HG03571 (cell line): ENCODE measurements around the gene MYLK.

Source experiments
- ATAC-seq: cut with Tn5 transposase; IDR thresholded peaks from one replicate; pipeline ENCODE4 v1.9.1; 2021; ENCODE audit not compliant: unreplicated experiment

The MYLK gene

GRCh38 chr3:123832692-123833397 is 51.3 kb downstream of the MYLK start:
- ATAC-seq, result no peak

GRCh38 chr3:123831420-123831819 is 52.7 kb downstream of the MYLK start:
- no peak for ATAC-seq

GRCh38 chr3:123821920-123822319 is 62.2 kb downstream of the MYLK start:
- ATAC-seq, result no peak

GRCh38 chr3:123819949-123820348 is 64.2 kb downstream of the MYLK start:
- ATAC-seq, result no peak

GRCh38 chr3:123818921-123819429 is 65.2 kb downstream of the MYLK start:
- no peak for ATAC-seq

GRCh38 chr3:123818324-123818920 is 65.7 kb downstream of the MYLK start:
- ATAC-seq, result no peak

GRCh38 chr3:123817413-123817812 is 66.7 kb downstream of the MYLK start:
- ATAC-seq, result no peak

GRCh38 chr3:123816673-123817207 is 67.4 kb downstream of the MYLK start:
- ATAC-seq, result no peak

GRCh38 chr3:123815981-123816380 is 68.2 kb downstream of the MYLK start:
- ATAC-seq, result no peak

- ATAC-seq, result no peak
Observed at GRCh38 chr3:123813876-123814275, 70.3 kb downstream of the MYLK start.

GRCh38 chr3:123809597-123809996 is 74.5 kb downstream of the MYLK start:
- ATAC-seq, result no peak

GRCh38 chr3:123808812-123809211 is 75.3 kb downstream of the MYLK start:
- no peak for ATAC-seq

GRCh38 chr3:123807820-123808219 is 76.3 kb downstream of the MYLK start:
- no peak for ATAC-seq

GRCh38 chr3:123805504-123805903 is 78.6 kb downstream of the MYLK start:
- no peak for ATAC-seq

- ATAC-seq, result no peak
Observed at GRCh38 chr3:123805101-123805500, 79.0 kb downstream of the MYLK start.

- ATAC-seq, result no peak
Observed at GRCh38 chr3:123804676-123805075, 79.5 kb downstream of the MYLK start.

GRCh38 chr3:123803521-123803920 is 80.6 kb downstream of the MYLK start:
- no peak for ATAC-seq

GRCh38 chr3:123802007-123802625 is 82.0 kb downstream of the MYLK start:
- no peak for ATAC-seq

GRCh38 chr3:123801474-123801873 is 82.7 kb downstream of the MYLK start:
- no peak for ATAC-seq

- ATAC-seq, result no peak
Observed at GRCh38 chr3:123800362-123800682, 83.8 kb downstream of the MYLK start.

- no peak for ATAC-seq
Observed at GRCh38 chr3:123799544-123800361, 84.4 kb downstream of the MYLK start.
